MV-4-11 (cell line): ENCODE results near the gene UQCRH.
"Not testable (repeated sequence)": the region's sequence is repeated elsewhere in the genome, so short reads cannot be mapped to it uniquely, and the experiment has no call there.

Experiments
- DNase-seq: peaks from one replicate; lab custom pipeline; 2025; lab: John Stamatoyannopoulos, UW

UQCRH gene

GRCh38 chr1:46333300-46334029 is 30.0 kb downstream of the UQCRH start:
- peak; percentile 93 for DNase-seq

DNA sequence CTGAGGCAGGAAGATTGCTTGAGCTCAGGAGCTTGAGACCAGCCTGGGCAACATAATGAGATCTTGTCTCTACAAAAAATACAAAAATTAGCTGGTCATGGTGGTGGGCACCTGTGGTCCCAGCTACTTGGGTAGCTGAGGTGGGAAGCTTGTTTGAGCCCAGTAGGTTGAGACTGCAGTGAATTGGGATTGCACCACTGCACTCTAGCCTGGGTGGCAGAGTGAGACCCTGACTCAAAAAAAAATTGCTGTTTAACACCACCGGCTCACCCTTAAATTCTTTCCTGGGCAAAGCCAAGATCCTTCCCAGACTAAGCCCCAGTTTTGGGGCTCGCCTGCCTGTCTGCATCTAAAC is 30.5 kb downstream of the UQCRH start:
- no peak for DNase-seq

- DNase-seq: no peak
Observed at GRCh38 chr1:46335081-46335480, 31.6 kb downstream of the UQCRH start.

GRCh38 chr1:46337409-46337808 is 33.9 kb downstream of the UQCRH start:
- not testable (repeated sequence) for DNase-seq

GRCh38 chr1:46340404-46341221 is 37.1 kb downstream of the UQCRH start, which contains the start of gene NSUN4:
Gene NSUN4 (plus strand): TSS chr1:46340807. CDS start chr1:46340827, 20 bp downstream.
- DNase-seq: peak; percentile 94

DNA sequence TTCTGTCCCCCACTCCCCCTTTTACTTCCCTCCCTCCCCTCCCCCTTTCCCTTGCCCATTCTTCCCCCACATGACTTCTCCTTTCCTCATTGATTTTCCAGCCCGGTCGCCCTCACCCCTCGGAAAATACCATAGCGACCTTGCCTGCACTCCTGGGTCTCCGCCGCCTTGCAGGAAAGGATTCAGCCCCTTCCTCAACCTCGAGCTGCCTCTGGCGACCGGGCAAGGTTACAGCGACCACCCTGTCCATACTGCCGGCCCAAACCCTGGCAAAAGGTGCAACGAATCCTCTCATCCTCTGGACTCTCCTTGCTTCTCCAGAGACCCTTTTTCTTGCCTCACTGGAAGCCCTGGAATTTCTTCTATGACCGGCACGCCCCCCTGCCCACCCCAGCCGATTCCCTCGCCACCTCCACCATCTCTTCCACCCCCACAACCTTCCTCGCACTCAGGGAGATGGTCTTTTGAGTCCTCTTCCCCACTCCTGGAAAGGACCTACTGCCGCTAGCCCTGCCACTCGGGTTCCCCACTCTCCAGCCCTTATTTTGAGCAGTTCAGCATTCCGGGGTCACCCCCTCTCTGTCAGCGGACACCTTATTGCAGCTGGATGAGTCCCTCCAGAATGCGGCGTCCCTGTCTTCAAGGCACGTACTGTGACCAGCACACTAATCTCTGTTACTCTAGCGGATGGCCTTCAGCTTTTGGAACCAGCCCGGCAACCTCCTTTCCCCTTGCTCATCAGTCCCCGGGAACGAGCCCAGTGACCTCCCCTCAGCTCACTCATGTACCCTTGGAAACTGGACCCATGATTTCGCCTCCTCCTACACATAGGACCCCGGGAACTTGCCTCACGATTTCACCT is 38.0 kb downstream of the UQCRH start:
- DNase-seq: no peak

DNA sequence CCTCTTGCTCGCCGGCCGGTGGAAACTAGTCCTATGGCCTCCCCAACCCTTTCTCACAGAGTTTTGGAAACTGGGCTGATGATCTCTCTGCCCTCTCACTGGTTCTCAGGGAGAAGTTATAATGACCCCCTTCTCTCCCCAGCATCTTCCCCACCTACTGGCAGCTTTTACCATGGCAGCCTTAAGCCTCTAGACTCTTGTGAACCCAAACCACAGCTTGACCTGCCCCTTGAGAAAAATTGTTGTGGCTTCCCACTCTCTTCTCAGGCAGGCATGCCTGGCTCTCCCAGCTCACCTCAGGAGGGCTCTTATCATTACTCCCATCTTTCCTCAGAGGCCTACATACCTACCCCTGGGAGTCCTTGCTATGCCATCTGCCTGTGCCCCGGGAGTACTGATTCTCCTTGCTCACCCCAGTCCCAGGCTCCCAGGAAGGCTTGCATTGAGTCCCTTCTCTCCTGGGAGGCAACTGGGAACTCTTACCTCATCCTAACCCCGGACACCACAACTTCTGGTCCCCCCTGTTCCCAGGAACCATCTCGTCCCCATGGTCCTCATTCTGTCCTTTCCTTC is 38.7 kb downstream of the UQCRH start:
- peak; percentile 40 for DNase-seq

GRCh38 chr1:46342677-46343350 is 39.3 kb downstream of the UQCRH start:
- DNase-seq: no peak

- DNase-seq: no peak
Observed at GRCh38 chr1:46343351-46343695, 39.8 kb downstream of the UQCRH start.

DNA sequence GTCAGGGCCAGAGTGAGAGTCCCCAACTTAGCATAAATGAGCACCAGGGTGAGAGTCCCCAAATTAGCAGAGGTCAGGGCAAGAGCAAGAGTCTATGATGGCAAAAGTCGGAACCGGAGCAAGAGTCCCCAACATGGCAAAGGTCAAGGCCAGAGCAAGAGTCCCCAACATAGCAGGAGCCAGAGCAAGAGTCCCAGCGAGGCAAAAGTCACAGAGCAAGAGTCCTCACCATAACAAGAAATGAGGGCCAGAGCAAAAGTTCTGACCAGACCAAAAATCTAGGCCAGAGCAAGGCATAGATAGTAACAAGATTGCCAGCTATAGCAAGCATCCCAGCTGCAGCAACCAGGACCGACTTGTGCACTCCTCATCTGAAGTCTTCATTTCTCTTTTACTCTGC is 40.2 kb downstream of the UQCRH start:
- DNase-seq: no peak

- no peak for DNase-seq
Observed at GRCh38 chr1:46344481-46344880, 41.0 kb downstream of the UQCRH start.

GRCh38 chr1:46345281-46345680 is 41.8 kb downstream of the UQCRH start:
- DNase-seq: no peak

DNA sequence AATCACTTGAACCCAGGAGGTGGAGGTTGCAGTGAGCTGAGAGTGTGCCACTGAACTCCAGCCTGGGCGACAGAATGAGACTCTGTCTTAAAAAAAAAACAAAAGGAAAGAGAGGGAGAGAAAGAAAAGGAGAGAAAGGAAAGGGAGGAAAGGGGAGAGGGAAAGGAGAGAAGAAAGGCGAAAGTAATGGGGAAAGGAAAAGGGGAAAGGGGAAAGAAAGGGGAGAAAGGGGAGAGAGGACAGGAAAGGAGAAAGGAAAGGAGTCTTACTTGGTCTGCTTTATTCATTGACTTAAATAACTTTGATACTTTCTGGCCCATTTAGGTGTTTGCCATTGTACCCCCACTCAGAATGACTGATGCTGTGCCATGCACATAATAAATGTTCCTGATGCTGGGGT is 48.9 kb downstream of the UQCRH start:
- DNase-seq: no peak

- not testable (repeated sequence) for DNase-seq
Observed at GRCh38 chr1:46355920-46356319, 52.4 kb downstream of the UQCRH start.

DNA sequence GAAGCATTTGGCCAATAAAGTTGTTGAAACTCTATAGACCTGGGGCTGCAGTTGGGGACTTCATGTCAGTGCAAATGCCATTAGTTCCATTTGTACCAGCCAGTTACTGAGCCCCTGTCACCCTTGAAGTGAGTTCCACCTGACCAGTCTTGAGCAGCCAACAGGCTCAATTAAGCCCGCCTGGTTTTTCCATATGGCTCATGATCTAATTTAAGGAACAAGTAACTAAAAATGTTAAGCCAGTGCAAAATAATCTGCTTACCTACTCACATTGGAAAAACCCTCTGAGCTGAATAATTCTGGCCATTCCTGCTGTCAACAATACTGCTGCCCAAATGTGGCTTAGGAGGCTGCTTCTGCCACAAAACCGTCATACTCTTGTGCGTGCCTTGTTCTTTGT is 58.7 kb downstream of the UQCRH start:
- DNase-seq: no peak

DNA sequence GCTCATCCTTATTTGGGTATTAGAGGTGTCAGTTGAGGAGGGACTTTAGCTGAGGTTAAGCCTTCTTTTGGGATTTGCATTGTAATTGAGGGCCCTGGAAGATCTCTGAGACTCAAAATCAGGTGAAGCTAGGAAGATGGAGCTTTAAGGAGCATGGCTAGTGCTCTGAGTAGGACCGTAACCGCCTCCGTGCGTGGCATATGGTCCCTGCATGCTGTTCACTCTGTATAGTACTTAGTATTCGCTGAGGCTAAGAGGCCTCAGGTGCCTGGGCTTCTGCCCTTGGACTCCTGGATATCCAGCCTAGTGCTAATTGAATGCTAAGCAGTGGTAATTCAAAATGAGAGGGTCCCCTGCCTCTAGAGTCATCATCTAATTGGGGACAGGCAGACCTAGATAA is 59.6 kb downstream of the UQCRH start:
- DNase-seq: no peak

GRCh38 chr1:46364612-46365011 is 61.1 kb downstream of the UQCRH start:
- DNase-seq: no peak

- DNase-seq: not testable (repeated sequence)
Observed at GRCh38 chr1:46365796-46366195, 62.3 kb downstream of the UQCRH start.
